ENCODE data around the gene DVL3. TPM values are rescaled to one million over a fixed set of nuclear protein-coding genes. Genes with fewer than 3 reads are reported as not detected.

DVL3 gene
- total and polyA plus RNA-seq, 10 of the 15 experiments (the other 5 are each of a cell fraction or from before 2014, with no cell fraction given), result 2.2 to 39.7 (median 14.5) TPM

DNA sequence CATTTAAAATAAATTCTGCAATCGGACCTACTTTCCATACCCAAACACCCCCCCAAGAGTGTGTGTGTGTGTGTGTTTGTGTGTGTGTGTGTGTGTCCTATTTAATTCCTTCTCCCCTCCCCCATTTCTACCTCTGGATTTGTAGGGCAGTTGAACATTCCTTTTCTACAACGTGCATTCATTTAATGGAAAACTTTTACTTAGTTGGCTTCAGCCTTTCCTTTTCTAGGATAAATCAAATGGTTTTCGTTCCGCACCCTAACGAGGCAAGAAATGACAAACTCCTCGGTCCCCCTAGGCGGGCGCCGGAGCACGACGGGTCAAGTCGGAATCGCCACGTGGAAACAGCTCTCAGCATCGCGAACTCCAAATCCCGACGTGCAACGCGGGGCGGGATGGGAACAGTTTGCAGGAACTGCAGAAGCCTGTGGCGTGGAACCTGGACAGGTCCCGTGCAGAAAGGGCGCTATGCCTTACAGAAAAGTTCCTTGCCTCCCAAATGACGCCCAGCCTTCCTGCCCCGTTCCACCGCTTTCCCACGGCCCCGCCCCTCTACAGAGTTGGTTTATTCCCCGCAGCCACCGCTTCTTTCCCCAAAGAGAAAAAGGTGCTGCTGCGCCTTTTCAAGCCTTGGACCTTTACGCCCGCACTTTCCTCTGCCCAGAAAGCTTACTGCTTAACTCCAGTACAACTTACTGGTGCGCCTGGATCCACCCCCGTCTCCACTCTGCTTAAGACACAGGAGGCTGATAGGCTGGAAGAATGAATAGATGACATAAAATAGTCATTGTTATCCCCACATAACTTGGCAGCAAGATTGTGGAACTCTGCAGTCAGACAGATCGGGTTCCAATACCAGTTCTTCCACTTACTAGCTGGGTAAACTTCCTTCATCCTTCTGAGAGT, 21.1 kb upstream of the DVL3 start (continued):
- TF ChIP-seq, protein P1, sequence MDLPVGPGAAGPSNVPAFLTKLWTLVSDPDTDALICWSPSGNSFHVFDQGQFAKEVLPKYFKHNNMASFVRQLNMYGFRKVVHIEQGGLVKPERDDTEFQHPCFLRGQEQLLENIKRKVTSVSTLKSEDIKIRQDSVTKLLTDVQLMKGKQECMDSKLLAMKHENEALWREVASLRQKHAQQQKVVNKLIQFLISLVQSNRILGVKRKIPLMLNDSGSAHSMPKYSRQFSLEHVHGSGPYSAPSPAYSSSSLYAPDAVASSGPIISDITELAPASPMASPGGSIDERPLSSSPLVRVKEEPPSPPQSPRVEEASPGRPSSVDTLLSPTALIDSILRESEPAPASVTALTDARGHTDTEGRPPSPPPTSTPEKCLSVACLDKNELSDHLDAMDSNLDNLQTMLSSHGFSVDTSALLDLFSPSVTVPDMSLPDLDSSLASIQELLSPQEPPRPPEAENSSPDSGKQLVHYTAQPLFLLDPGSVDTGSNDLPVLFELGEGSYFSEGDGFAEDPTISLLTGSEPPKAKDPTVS (IDR thresholded peaks at IDR 0.05; ENCODE audit: low read depth, low read length), result no peak
- no peak for TF ChIP-seq ASH2L (IDR thresholded peaks at IDR 0.05; ENCODE audit: borderline replicate concordance, low read depth)
- TF ChIP-seq NR2F1 (conservative IDR thresholded peaks at IDR 0.05), result no peak
- peak; percentile 26; the same call in 1 of the 2 replicates for TF ChIP-seq EED (IDR thresholded peaks at IDR 0.05; ENCODE audit: low read depth)
- TF ChIP-seq, protein P2, sequence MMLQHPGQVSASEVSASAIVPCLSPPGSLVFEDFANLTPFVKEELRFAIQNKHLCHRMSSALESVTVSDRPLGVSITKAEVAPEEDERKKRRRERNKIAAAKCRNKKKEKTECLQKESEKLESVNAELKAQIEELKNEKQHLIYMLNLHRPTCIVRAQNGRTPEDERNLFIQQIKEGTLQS (IDR thresholded peaks at IDR 0.05; ENCODE audit: borderline replicate concordance, extremely low read depth, low read depth, low read length), result no peak
- TF ChIP-seq, protein P3, sequence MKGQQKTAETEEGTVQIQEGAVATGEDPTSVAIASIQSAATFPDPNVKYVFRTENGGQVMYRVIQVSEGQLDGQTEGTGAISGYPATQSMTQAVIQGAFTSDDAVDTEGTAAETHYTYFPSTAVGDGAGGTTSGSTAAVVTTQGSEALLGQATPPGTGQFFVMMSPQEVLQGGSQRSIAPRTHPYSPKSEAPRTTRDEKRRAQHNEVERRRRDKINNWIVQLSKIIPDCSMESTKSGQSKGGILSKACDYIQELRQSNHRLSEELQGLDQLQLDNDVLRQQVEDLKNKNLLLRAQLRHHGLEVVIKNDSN (IDR thresholded peaks at IDR 0.05; ENCODE audit: borderline replicate concordance, extremely low read length, insufficient read depth, low read depth, low read length), result peak; percentile 36
- TF ChIP-seq, protein P4, sequence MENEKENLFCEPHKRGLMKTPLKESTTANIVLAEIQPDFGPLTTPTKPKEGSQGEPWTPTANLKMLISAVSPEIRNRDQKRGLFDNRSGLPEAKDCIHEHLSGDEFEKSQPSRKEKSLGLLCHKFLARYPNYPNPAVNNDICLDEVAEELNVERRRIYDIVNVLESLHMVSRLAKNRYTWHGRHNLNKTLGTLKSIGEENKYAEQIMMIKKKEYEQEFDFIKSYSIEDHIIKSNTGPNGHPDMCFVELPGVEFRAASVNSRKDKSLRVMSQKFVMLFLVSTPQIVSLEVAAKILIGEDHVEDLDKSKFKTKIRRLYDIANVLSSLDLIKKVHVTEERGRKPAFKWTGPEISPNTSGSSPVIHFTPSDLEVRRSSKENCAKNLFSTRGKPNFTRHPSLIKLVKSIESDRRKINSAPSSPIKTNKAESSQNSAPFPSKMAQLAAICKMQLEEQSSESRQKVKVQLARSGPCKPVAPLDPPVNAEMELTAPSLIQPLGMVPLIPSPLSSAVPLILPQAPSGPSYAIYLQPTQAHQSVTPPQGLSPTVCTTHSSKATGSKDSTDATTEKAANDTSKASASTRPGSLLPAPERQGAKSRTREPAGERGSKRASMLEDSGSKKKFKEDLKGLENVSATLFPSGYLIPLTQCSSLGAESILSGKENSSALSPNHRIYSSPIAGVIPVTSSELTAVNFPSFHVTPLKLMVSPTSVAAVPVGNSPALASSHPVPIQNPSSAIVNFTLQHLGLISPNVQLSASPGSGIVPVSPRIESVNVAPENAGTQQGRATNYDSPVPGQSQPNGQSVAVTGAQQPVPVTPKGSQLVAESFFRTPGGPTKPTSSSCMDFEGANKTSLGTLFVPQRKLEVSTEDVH (IDR thresholded peaks at IDR 0.05; ENCODE audit: low read depth, partially characterized antibody), result no peak
- 0 out of 4 replicates have a peak, but pooled peaks of 1 of the 2 experiments have one; percentile 22 for TF ChIP-seq SRF (IDR thresholded peaks at IDR 0.05; ENCODE audit: low read depth in 2 of 2, low read length in 2 of 2)
- peak; percentile 47; the same call in 1 of the 2 replicates for TF ChIP-seq CREB1 (IDR thresholded peaks at IDR 0.05; ENCODE audit: low read depth)
- TF ChIP-seq ATF7 (IDR thresholded peaks at IDR 0.05; ENCODE audit: low read depth), result no peak
- TF ChIP-seq POLR2AphosphoS2 (IDR thresholded peaks at IDR 0.05; ENCODE audit: low read depth, low read length), result no peak
- TF ChIP-seq TAF1 (IDR thresholded peaks at IDR 0.05; ENCODE audit: borderline replicate concordance, low read depth, low read length), result no peak
- no peak for TF ChIP-seq JUNB (IDR thresholded peaks at IDR 0.05)
- TF ChIP-seq, protein P5, sequence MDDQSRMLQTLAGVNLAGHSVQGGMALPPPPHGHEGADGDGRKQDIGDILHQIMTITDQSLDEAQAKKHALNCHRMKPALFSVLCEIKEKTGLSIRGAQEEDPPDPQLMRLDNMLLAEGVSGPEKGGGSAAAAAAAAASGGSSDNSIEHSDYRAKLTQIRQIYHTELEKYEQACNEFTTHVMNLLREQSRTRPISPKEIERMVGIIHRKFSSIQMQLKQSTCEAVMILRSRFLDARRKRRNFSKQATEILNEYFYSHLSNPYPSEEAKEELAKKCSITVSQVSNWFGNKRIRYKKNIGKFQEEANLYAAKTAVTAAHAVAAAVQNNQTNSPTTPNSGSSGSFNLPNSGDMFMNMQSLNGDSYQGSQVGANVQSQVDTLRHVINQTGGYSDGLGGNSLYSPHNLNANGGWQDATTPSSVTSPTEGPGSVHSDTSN (IDR thresholded peaks at IDR 0.05; ENCODE audit: insufficient replicate concordance, low read depth, low read length), result no peak
- TF ChIP-seq HDAC6 (IDR thresholded peaks at IDR 0.05; ENCODE audit: unreplicated experiment), result no peak
- TF ChIP-seq, protein P6, sequence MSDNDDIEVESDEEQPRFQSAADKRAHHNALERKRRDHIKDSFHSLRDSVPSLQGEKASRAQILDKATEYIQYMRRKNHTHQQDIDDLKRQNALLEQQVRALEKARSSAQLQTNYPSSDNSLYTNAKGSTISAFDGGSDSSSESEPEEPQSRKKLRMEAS (IDR thresholded peaks at IDR 0.05; ENCODE audit: low read depth, low read length), result peak; percentile 85
- peak; percentile 76 to 88 for TF ChIP-seq BHLHE40 (IDR thresholded peaks at IDR 0.05; ENCODE audit: borderline replicate concordance in 1 of 2, low read depth in 2 of 2, low read length in 1 of 2)
- TF ChIP-seq TCF12 (IDR thresholded peaks at IDR 0.05; ENCODE audit: low read depth, low read length), result no peak
